A673 (cell line): ENCODE data around the gene SP7.

Experiments used
- EZH2 ChIP-seq: fragments of 200-600 bp; sonication (generic); IDR thresholded peaks from 2 replicates; pipeline ENCODE4 v1.6.1; 2017; ENCODE audit warnings: borderline replicate concordance, low read depth, mild to moderate bottlenecking, mixed read lengths, antibody characterized with exemption, low read length; ENCODE audit not compliant: poor library complexity, severe bottlenecking
- TF ChIP-seq, protein P1 (sequence below): fragments of 300-800, 200-600 bp; sonication (generic); conservative IDR thresholded peaks from 2 replicates; pipeline ENCODE4 v1.5.1; 2017; ENCODE audit warnings: low read depth, mild to moderate bottlenecking, antibody characterized with exemption, low read length, moderate library complexity, mixed read lengths

- TF ChIP-seq, protein P1, sequence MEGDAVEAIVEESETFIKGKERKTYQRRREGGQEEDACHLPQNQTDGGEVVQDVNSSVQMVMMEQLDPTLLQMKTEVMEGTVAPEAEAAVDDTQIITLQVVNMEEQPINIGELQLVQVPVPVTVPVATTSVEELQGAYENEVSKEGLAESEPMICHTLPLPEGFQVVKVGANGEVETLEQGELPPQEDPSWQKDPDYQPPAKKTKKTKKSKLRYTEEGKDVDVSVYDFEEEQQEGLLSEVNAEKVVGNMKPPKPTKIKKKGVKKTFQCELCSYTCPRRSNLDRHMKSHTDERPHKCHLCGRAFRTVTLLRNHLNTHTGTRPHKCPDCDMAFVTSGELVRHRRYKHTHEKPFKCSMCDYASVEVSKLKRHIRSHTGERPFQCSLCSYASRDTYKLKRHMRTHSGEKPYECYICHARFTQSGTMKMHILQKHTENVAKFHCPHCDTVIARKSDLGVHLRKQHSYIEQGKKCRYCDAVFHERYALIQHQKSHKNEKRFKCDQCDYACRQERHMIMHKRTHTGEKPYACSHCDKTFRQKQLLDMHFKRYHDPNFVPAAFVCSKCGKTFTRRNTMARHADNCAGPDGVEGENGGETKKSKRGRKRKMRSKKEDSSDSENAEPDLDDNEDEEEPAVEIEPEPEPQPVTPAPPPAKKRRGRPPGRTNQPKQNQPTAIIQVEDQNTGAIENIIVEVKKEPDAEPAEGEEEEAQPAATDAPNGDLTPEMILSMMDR: peak; percentile 61
- TF ChIP-seq EZH2: no peak
Observed at GRCh38 chr12:53344824-53345485, 8.8 kb upstream of the SP7 start.
